Small intestine (tissue), 7 donors: Measurements from ENCODE around the gene KIDINS220. TPM values are rescaled to one million over a fixed set of nuclear protein-coding genes. Genes with fewer than 3 reads are reported as not detected.

ENCODE experiments used
- DNase-seq, 2 donors: peaks; one replicate each; pipeline versions ENCODE4 v3.0.0 to v3.0.0-alpha.2; 2013
- FAIRE-seq: peaks from 2 replicates; lab custom pipeline; 2012; peaks lifted over from hg19 to GRCh38; lab: Jason Lieb, UNC
- H3K27ac ChIP-seq, 3 donors: one replicate each; pipeline ENCODE4 v1.5.1; 2013; ENCODE audit warnings: low read length in 2 of 3, mild to moderate bottlenecking in 2 of 3, control low read depth in 1 of 3, inconsistent platforms in 1 of 3, low read depth in 1 of 3, moderate library complexity in 1 of 3
- H3K27me3 ChIP-seq, 3 donors: one replicate each; pipeline ENCODE4 v1.6.1; 2013; ENCODE audit warnings: low read length in 3 of 3, inconsistent platforms in 1 of 3; ENCODE audit not compliant: control insufficient read depth in 3 of 3, insufficient read depth in 3 of 3
- H3K36me3 ChIP-seq, 3 donors: one replicate each; pipeline ENCODE4 v1.6.1; 2013; ENCODE audit warnings: low read length in 3 of 3, inconsistent platforms in 1 of 3, low read depth in 1 of 3, mild to moderate bottlenecking in 1 of 3, moderate library complexity in 1 of 3; ENCODE audit not compliant: control insufficient read depth in 3 of 3, insufficient read depth in 2 of 3
- H3K4me1 ChIP-seq, 3 donors: one replicate each; pipeline ENCODE4 v1.6.1; 2013; ENCODE audit warnings: low read length in 2 of 3, inconsistent platforms in 1 of 3, low read depth in 1 of 3, mild to moderate bottlenecking in 1 of 3, moderate library complexity in 1 of 3; ENCODE audit not compliant: control insufficient read depth in 3 of 3, insufficient read depth in 2 of 3
- H3K4me3 ChIP-seq, 3 donors: one replicate each; pipeline ENCODE4 v1.5.1; 2013; ENCODE audit warnings: low read length in 3 of 3, control low read depth in 1 of 3, inconsistent platforms in 1 of 3, low read depth in 1 of 3, mild to moderate bottlenecking in 1 of 3, moderate library complexity in 1 of 3
- H3K9me3 ChIP-seq, 2 donors: one replicate each; pipeline ENCODE4 v1.6.1; 2013; ENCODE audit warnings: low read depth in 1 of 2, low read length in 1 of 2; ENCODE audit not compliant: control insufficient read depth in 2 of 2, insufficient read depth in 1 of 2
- WGBS, 3 donors: extraction: QIAGEN DNeasy Blood & Tissue Kit; methylation state at CpG; one replicate each; pipeline ENCODE4 v1.1.7; 2013; 5-methylcytosine and 5-hydroxymethylcytosine counted together
- polyA plus RNA-seq, 4 donors: library from polyadenylated mRNA; stranded (reverse) in 3 of 4; unstranded in 1 of 4; fragments of 200-250 nt in 3 of 4; fragments of 120-200 nt in 1 of 4; gene quantifications; one replicate each; pipeline versions ENCODE4 v1.2.1 to v1.2.3, GENCODE V29; 2013
- donor health status: healthy with polysubstance abuse.
- donor health status: control.
- donor health status: control.
- donor health status: Bipolar disorder and iron deficiency.
- donor health status: healthy.

Gene KIDINS220
- polyA plus RNA-seq, 4 donors, result 4.6 to 41.1 (median 11.1) TPM

- no peaks in the 10 kb centered on the region for H3K9me3 ChIP-seq
Measured at GRCh38 chr2:8691859-8692437, 145.5 kb downstream of the KIDINS220 start.

GRCh38 chr2:8685697-8686358 lies 151.6 kb downstream of the KIDINS220 start:
- DNase-seq (peak; percentile 62 to 91), FAIRE-seq (no peak)
- Histone ChIP-seq H3K4me1 (peaks cover 2 to 3% (median 2%) of the 10 kb centered on the region in 3 donors), H3K27me3 (no peaks in the 10 kb centered on the region), H3K27ac (peak overlapping the region; percentile 83 to 99 (median 97)), H3K36me3 (peaks cover 0 to 10% (median 0%) of the 10 kb centered on the region in 3 donors), H3K4me3 (peak overlapping the region; percentile 50 to 98 (median 93)), H3K9me3 (no peaks in the 10 kb centered on the region)
- 0 to 1% (median 0%) methylated on average over 32 to 50 of the region's 50 CpGs for WGBS, 3 donors

More at GRCh38 chr2:8691859-8692437, 145.5 kb downstream of the KIDINS220 start:
- FAIRE-seq, result no peak
- H3K4me1 ChIP-seq, result peaks cover 0 to 4% (median 3%) of the 10 kb centered on the region in 3 donors
- no peak overlapping the region for H3K27ac ChIP-seq
- H3K27me3 ChIP-seq, result peaks cover 0 to 4% (median 0%) of the 10 kb centered on the region in 3 donors
- no peaks in the 10 kb centered on the region for H3K36me3 ChIP-seq
- peak in 1 of 2 donors; percentile 23 for DNase-seq
- WGBS, 3 donors, result 83 to 91% (median 84%) methylated on average over 9 of the region's 9 CpGs
- no peak overlapping the region for H3K4me3 ChIP-seq

- H3K36me3 ChIP-seq, result peaks cover 0 to 10% (median 0%) of the 10 kb centered on the region in 3 donors
- peak; percentile 71 to 95 for DNase-seq
- FAIRE-seq, result no peak
- H3K27ac ChIP-seq, result peak overlapping the region; percentile 83 to 99 (median 97)
- 0 to 1% (median 1%) methylated on average over 76 to 87 of the region's 87 CpGs for WGBS, 3 donors
- H3K4me3 ChIP-seq, result peak overlapping the region; percentile 50 to 98 (median 93)
- H3K9me3 ChIP-seq, result no peaks in the 10 kb centered on the region
- H3K4me1 ChIP-seq, result peaks cover 2 to 3% (median 2%) of the 10 kb centered on the region in 3 donors
- no peaks in the 10 kb centered on the region for H3K27me3 ChIP-seq
Measured at GRCh38 chr2:8684878-8685696, 152.3 kb downstream of the KIDINS220 start.

- peaks cover 0 to 10% (median 0%) of the 10 kb centered on the region in 3 donors for H3K36me3 ChIP-seq
- WGBS, 3 donors, result 2 to 10% (median 3%) methylated on average over 3 of the region's 3 CpGs
- FAIRE-seq, result no peak
- peak in 1 of 2 donors; percentile 63 for DNase-seq
- peaks cover 2 to 3% (median 2%) of the 10 kb centered on the region in 3 donors for H3K4me1 ChIP-seq
- H3K9me3 ChIP-seq, result no peaks in the 10 kb centered on the region
- H3K27ac ChIP-seq, result peak overlapping the region; percentile 83 to 99 (median 97)
- peak overlapping the region; percentile 50 to 98 (median 93) for H3K4me3 ChIP-seq
- no peaks in the 10 kb centered on the region for H3K27me3 ChIP-seq
Measured at GRCh38 chr2:8684540-8684877, 152.9 kb downstream of the KIDINS220 start.

- 0 to 1% (median 1%) methylated on average over 30 of the region's 30 CpGs for WGBS, 3 donors
- no peak for FAIRE-seq
Measured at GRCh38 chr2:8682719-8683667, 154.4 kb downstream of the KIDINS220 start.

GRCh38 chr2:8681786-8682692 lies 155.4 kb downstream of the KIDINS220 start, which contains the start of gene ID2:
TSS of gene ID2 (plus strand) at chr2:8682056. CDS start at chr2:8682166, 110 bp downstream.
- WGBS, 3 donors, result 0% methylated on average over 57 to 67 of the region's 70 CpGs
- no peaks in the 10 kb centered on the region for H3K9me3 ChIP-seq

More at GRCh38 chr2:8682719-8683667, 154.4 kb downstream of the KIDINS220 start:
- peak; percentile 60 to 64 for DNase-seq
- H3K27me3 ChIP-seq, result no peaks in the 10 kb centered on the region
- H3K9me3 ChIP-seq, result no peaks in the 10 kb centered on the region
- H3K27ac ChIP-seq, result peak overlapping the region; percentile 85 to 97 (median 94)
- H3K4me1 ChIP-seq, result peaks cover 2 to 5% (median 2%) of the 10 kb centered on the region in 3 donors
- peaks cover 0 to 10% (median 0%) of the 10 kb centered on the region in 3 donors for H3K36me3 ChIP-seq
- peak overlapping the region; percentile 59 to 98 (median 69) for H3K4me3 ChIP-seq

More at GRCh38 chr2:8681786-8682692, 155.4 kb downstream of the KIDINS220 start, which contains the start of gene ID2:
- Histone ChIP-seq H3K4me3 (peak within 1 kb of the TSS; percentile 59 to 98 (median 69)), H3K27ac (peak within 1 kb of the TSS; percentile 85 to 97 (median 94)), H3K36me3 (peaks cover 0 to 10% (median 0%) of the 10 kb centered on the region in 3 donors), H3K27me3 (no peaks in the 10 kb centered on the region), H3K4me1 (peaks cover 2 to 15% (median 4%) of the 10 kb centered on the region in 3 donors)
- FAIRE-seq (no peak), DNase-seq (peak; percentile 100)
